Endothelial cell of umbilical vein (primary cell): ENCODE data around the gene AP4S1. TPM values are rescaled to one million over a fixed set of nuclear protein-coding genes. Genes with fewer than 3 reads are reported as not detected.

Experiments used
- Bru-seq: library from RNA; stranded (reverse); fragments of 400-500 nt; gene quantifications from one replicate; lab custom pipeline; 2021; lab: Mats Ljungman, UMichigan
- BruChase-seq, 2 experiments: library from RNA; stranded (reverse); fragments of 400-500 nt; gene quantifications; one replicate each; lab custom pipeline; 2021; lab: Mats Ljungman, UMichigan
- BruUV-seq: library from RNA; stranded (reverse); fragments of 400-500 nt; replicated peaks from 2 replicates; lab custom pipeline; 2021; lab: Mats Ljungman, UMichigan
- CTCF ChIA-PET: fragments of 300-600, 350-600 bp; sonication (Branson Sonifier 250); formaldehyde crosslinking; loops from one replicate; lab custom pipeline; 2021; ENCODE audit warnings: antibody characterized with exemption, inconsistent platforms; lab: Charles Lee
- POLR2A ChIA-PET: fragments of 300-600, 350-600 bp; sonication (Branson Sonifier 250); formaldehyde crosslinking; loops from one replicate; lab custom pipeline; 2021; ENCODE audit warnings: antibody characterized with exemption, inconsistent platforms; lab: Charles Lee
- DNase-seq: peaks from one replicate; pipeline ENCODE4 v3.0.0-alpha.2; 2011; ENCODE audit warnings: low read depth, low spot score
- FAIRE-seq: peaks from 2 replicates; lab custom pipeline; 2011; peaks lifted over from hg19 to GRCh38; lab: Jason Lieb, UNC
- H2AFZ ChIP-seq: 2 replicates; pipeline ENCODE4 v1.6.0; 2012; ENCODE audit warnings: low read depth, low read length, control low read depth, inconsistent platforms
- H3K27ac ChIP-seq: 2 replicates; pipeline ENCODE4 v1.5.1; 2011; ENCODE audit warnings: low read depth, mild to moderate bottlenecking, control low read depth, low read length, moderate library complexity; ENCODE audit not compliant: insufficient read depth
- H3K27me3 ChIP-seq, 2 experiments: 2 replicates each; pipeline versions ENCODE4 v1.6.0 to v1.6.1; 2011; ENCODE audit warnings: low read length in 2 of 2, mixed read lengths in 1 of 2; ENCODE audit not compliant: control insufficient read depth in 2 of 2, insufficient read depth in 2 of 2
- H3K36me3 ChIP-seq, 2 experiments: 2 replicates in 1 of 2; 3 replicates in 1 of 2; pipeline ENCODE4 v1.5.1; 2011; ENCODE audit warnings: low read length in 2 of 2, mild to moderate bottlenecking in 1 of 2, moderate library complexity in 1 of 2; ENCODE audit not compliant: control insufficient read depth in 2 of 2, insufficient read depth in 2 of 2; ENCODE audit errors: extremely low read depth in 1 of 2
- H3K4me1 ChIP-seq: 3 replicates; pipeline ENCODE4 v1.5.1; 2011; ENCODE audit warnings: mild to moderate bottlenecking, low read length; ENCODE audit not compliant: control insufficient read depth, insufficient read depth; ENCODE audit errors: extremely low read depth
- H3K4me2 ChIP-seq: 2 replicates; pipeline ENCODE4 v1.6.1; 2011; ENCODE audit warnings: low read length, control low read depth, mixed read lengths; ENCODE audit not compliant: insufficient read depth
- H3K4me3 ChIP-seq, 3 experiments: fragments of 200-600 bp in 1 of 3; sonication (generic), shearing (Covaris generic) in 1 of 3; replicated peaks in 1 of 3; 2 replicates each; pipeline ENCODE4 v1.5.1; 2011 to 2016; ENCODE audit warnings: control low read depth in 3 of 3, low read length in 3 of 3, mild to moderate bottlenecking in 2 of 3, inconsistent platforms in 1 of 3, low read depth in 1 of 3, moderate library complexity in 1 of 3; ENCODE audit not compliant: insufficient read depth in 1 of 3
- H3K79me2 ChIP-seq: 2 replicates; pipeline ENCODE4 v1.6.0; 2012; ENCODE audit warnings: low read length, inconsistent platforms; ENCODE audit not compliant: control insufficient read depth, insufficient read depth
- H3K9ac ChIP-seq: replicated peaks from 2 replicates; pipeline ENCODE3; 2011; ENCODE audit warnings: low read length, control low read depth; ENCODE audit not compliant: insufficient read depth; ENCODE audit errors: extremely low read depth
- H3K9me1 ChIP-seq: replicated peaks from 3 replicates; pipeline ENCODE4 v1.6.0; 2011; ENCODE audit warnings: mild to moderate bottlenecking, low read length; ENCODE audit not compliant: control insufficient read depth, insufficient read depth; ENCODE audit errors: extremely low read depth
- H3K9me3 ChIP-seq: replicated peaks from 2 replicates; pipeline ENCODE4 v1.5.1; 2012; ENCODE audit warnings: low read length, inconsistent platforms; ENCODE audit not compliant: control insufficient read depth, insufficient read depth
- H4K20me1 ChIP-seq: replicated peaks from 2 replicates; pipeline ENCODE3; 2011; ENCODE audit warnings: mild to moderate bottlenecking, low read length; ENCODE audit not compliant: control insufficient read depth, insufficient read depth; ENCODE audit errors: extremely low read depth
- EZH2 ChIP-seq: IDR thresholded peaks from 2 replicates; pipeline ENCODE4 v1.6.1; 2012; ENCODE audit warnings: borderline replicate concordance, low read depth, mild to moderate bottlenecking, moderate library complexity, low read length, inconsistent platforms; ENCODE audit not compliant: severe bottlenecking
- FOS ChIP-seq: IDR thresholded peaks from 2 replicates; pipeline ENCODE4 v1.6.1; 2011; ENCODE audit warnings: mild to moderate bottlenecking, low read length, moderate library complexity, borderline replicate concordance; ENCODE audit not compliant: insufficient read depth
- POLR2A ChIP-seq: IDR thresholded peaks from 2 replicates; pipeline ENCODE4 v1.6.1; 2012; ENCODE audit warnings: low read depth, mild to moderate bottlenecking, control low read depth, low read length
- dilution Hi-C: fragments of 300-500 bp; cut with MboI; formaldehyde crosslinking; loops from one replicate; pipeline ENCODE4 v1.15.0; 2019; ENCODE audit warnings: low sequenced_read_pairs; ENCODE audit not compliant: extremely low pct_ligation_motif_present
- intact Hi-C: fragments of 100-400 bp; cut with micrococcal nuclease; formaldehyde crosslinking; loops from one replicate; pipeline ENCODE4 v1.10.0; 2022
- long read RNA-seq: library from polyadenylated mRNA; stranded (forward); transcript quantifications from one replicate; pipeline ENCODE4 v2.0.0, GENCODE V29; 2021
- polyA minus RNA-seq, 3 experiments: library from RNA; depleted of rRNA, polyadenylated mRNA; stranded (reverse); fragments of >200 nt; gene quantifications; 1 replicate in 1 of 3; 2 replicates in 2 of 3; pipeline ENCODE4 v1.2.3, GENCODE V29; 2011
- polyA plus RNA-seq, 4 experiments: library from polyadenylated mRNA; depleted of rRNA in 3 of 4; stranded (reverse) in 3 of 4; unstranded in 1 of 4; fragments of >200 nt; gene quantifications; 2 replicates each; pipeline versions ENCODE4 v1.2.1 to v1.2.3, GENCODE V29; 2011 to 2012; ENCODE audit warnings: missing spikeins in 1 of 4
- total RNA-seq: library from RNA; stranded (reverse); gene quantifications from 2 replicates; pipeline ENCODE4 v1.2.3, GENCODE V29; 2021

The AP4S1 gene, protein sequence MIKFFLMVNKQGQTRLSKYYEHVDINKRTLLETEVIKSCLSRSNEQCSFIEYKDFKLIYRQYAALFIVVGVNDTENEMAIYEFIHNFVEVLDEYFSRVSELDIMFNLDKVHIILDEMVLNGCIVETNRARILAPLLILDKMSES
- total RNA-seq (7.2 TPM in 2 replicates), polyA plus RNA-seq (1.9 and 2.8 TPM in 2 replicates), polyA minus RNA-seq (5.1 and 6.7 TPM in 2 replicates), Bru-seq, nascent RNA (percentile 55 among the genes with signal in this experiment), BruChase-seq, experiment 1, labeled RNA remaining after a 6-hour chase (percentile 46 among the genes with signal in this experiment), BruChase-seq, experiment 2, labeled RNA remaining after a 2-hour chase (percentile 51 among the genes with signal in this experiment)
- polyA plus RNA-seq (2011; cell fraction: cytosol; rRNA removed), result 3.9 and 4.5 TPM in 2 replicates
- polyA plus RNA-seq (2011; cell fraction: nucleus; rRNA removed), result 4.1 and 6.1 TPM in 2 replicates
- polyA plus RNA-seq (2012), result 3.4 and 4.4 TPM in 2 replicates
- polyA minus RNA-seq (2011; cell fraction: cytosol; rRNA and poly(A)+ RNA removed), result 4.7 TPM
- polyA minus RNA-seq (2011; cell fraction: nucleus; rRNA and poly(A)+ RNA removed), result 5.0 and 7.1 TPM in 2 replicates
- long read RNA-seq, partial matches to known transcripts, result 1 of 2 reads
- long read RNA-seq, other reads (novel, unspliced or antisense), result 1 of 2 reads

GRCh38 chr14:31025367-31026076 is at the start of gene AP4S1:
AP4S1 (plus strand) TSS chr14:31025649; CDS start chr14:31066197, 40,548 bp downstream.
- FAIRE-seq (no peak), DNase-seq (peak; percentile 37)
- BruUV-seq, result no TSS peak
- dilution Hi-C loops, result no loop called here
- peak within 1 kb of the TSS; percentile 89 to 99 (median 96) for H3K4me3 ChIP-seq
- peak within 1 kb of the TSS; percentile 92 for H3K9ac ChIP-seq
- H3K79me2 ChIP-seq, result peaks cover 55% of the 10 kb centered on the region
- intact Hi-C loops, result loop anchor here (1.0 to 5.0 kb wide), 4 partner anchors 13 to 182 kb away; partner anchors contain the start of gene HECTD1
- H3K27ac ChIP-seq, result peak within 1 kb of the TSS; percentile 95
- peak within 1 kb of the TSS; percentile 87 for H2AFZ ChIP-seq
- ChIA-PET POLR2A (interaction anchor here (1.2 to 1.6 kb wide), 3 partner anchors 13 to 183 kb away, joined by 5 to 26 read pairs (median 8); no protein-coding TSS in a partner anchor), CTCF (interaction anchor here (1.4 to 3.1 kb wide), 4 partner anchors 13 to 57 kb away, joined by 4 to 21 read pairs (median 7); no protein-coding TSS in a partner anchor)
- H3K4me1 ChIP-seq, result peaks cover 21% of the 10 kb centered on the region
- peak within 1 kb of the TSS; percentile 99 for H3K4me2 ChIP-seq
- H3K9me3 ChIP-seq, result no peaks in the 10 kb centered on the region
- peaks cover 8% of the 10 kb centered on the region for H4K20me1 ChIP-seq
- no peaks in the 10 kb centered on the region for H3K9me1 ChIP-seq
- TF ChIP-seq EZH2, result no peak
- TF ChIP-seq POLR2A, result no peak
- no peak for TF ChIP-seq FOS
- no peaks in the 10 kb centered on the region for H3K27me3 ChIP-seq
- no peaks in the 10 kb centered on the region for H3K36me3 ChIP-seq
